ENCODE results near the gene USH2A.

GRCh38 chr1:216350186-216350585, 73.1 kb downstream of the USH2A start:
- TF ChIP-seq CTCF (IDR thresholded peaks at IDR 0.05) (no peak), NFIC (IDR thresholded peaks at IDR 0.05; ENCODE audit: borderline replicate concordance) (no peak), POLR2AphosphoS5 (IDR thresholded peaks at IDR 0.05; ENCODE audit: low read depth, low read length) (no peak), EP300 (IDR thresholded peaks at IDR 0.05; ENCODE audit: borderline replicate concordance in 1 of 2, low read depth in 1 of 2, low read length in 1 of 2) (no peak), GABPA (IDR thresholded peaks at IDR 0.05; ENCODE audit: low read depth) (no peak), TAF1 (IDR thresholded peaks at IDR 0.05; ENCODE audit: borderline replicate concordance, low read depth, low read length) (no peak), MAX (IDR thresholded peaks at IDR 0.05; ENCODE audit: low read depth) (no peak), EZH2phosphoT487 (IDR thresholded peaks at IDR 0.05; ENCODE audit: borderline replicate concordance, low read depth) (no peak), YY1 (IDR thresholded peaks at IDR 0.05; ENCODE audit: low read depth) (no peak), ELF1 (IDR thresholded peaks at IDR 0.05) (no peak), NRF1 (IDR thresholded peaks at IDR 0.05; ENCODE audit: low read depth, low read length) (no peak)
- TF ChIP-seq, protein P1, sequence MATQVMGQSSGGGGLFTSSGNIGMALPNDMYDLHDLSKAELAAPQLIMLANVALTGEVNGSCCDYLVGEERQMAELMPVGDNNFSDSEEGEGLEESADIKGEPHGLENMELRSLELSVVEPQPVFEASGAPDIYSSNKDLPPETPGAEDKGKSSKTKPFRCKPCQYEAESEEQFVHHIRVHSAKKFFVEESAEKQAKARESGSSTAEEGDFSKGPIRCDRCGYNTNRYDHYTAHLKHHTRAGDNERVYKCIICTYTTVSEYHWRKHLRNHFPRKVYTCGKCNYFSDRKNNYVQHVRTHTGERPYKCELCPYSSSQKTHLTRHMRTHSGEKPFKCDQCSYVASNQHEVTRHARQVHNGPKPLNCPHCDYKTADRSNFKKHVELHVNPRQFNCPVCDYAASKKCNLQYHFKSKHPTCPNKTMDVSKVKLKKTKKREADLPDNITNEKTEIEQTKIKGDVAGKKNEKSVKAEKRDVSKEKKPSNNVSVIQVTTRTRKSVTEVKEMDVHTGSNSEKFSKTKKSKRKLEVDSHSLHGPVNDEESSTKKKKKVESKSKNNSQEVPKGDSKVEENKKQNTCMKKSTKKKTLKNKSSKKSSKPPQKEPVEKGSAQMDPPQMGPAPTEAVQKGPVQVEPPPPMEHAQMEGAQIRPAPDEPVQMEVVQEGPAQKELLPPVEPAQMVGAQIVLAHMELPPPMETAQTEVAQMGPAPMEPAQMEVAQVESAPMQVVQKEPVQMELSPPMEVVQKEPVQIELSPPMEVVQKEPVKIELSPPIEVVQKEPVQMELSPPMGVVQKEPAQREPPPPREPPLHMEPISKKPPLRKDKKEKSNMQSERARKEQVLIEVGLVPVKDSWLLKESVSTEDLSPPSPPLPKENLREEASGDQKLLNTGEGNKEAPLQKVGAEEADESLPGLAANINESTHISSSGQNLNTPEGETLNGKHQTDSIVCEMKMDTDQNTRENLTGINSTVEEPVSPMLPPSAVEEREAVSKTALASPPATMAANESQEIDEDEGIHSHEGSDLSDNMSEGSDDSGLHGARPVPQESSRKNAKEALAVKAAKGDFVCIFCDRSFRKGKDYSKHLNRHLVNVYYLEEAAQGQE (IDR thresholded peaks at IDR 0.05; ENCODE audit: low read depth, low read length) = no peak
